Tibial nerve (tissue), 3 donors: ENCODE data around the gene ACP3.

Source experiments
- CTCF ChIP-seq, 5 experiments: fragments of 200-600 bp in 3 of 5; fragments of 450-650 bp in 2 of 5; sonication (generic) in 3 of 5; IDR thresholded peaks; one replicate each; pipeline ENCODE4 v1.5.1; 2016 to 2019; ENCODE audit warnings: antibody characterized with exemption in 5 of 5, mild to moderate bottlenecking in 3 of 5, moderate library complexity in 2 of 5
- POLR2A ChIP-seq, 2 donors: fragments of 450-650 bp; IDR thresholded peaks; one replicate each; pipeline ENCODE4 v1.6.1; 2017; ENCODE audit warnings: antibody characterized with exemption in 2 of 2, mild to moderate bottlenecking in 2 of 2, moderate library complexity in 2 of 2

GRCh38 chr3:132354916-132355702, 37.9 kb downstream of the ACP3 start:
- TF ChIP-seq CTCF (IDR thresholded peaks at IDR 0.05) (no peak), POLR2A (IDR thresholded peaks at IDR 0.05) (no peak)
